Ectodermal cell (in vitro differentiated cells): ENCODE results near the gene ALPP.
"Not testable (repeated sequence)": the region's sequence is repeated elsewhere in the genome, so short reads cannot be mapped to it uniquely, and the experiment has no call there.

Source experiments
- H3K27ac ChIP-seq: 2 replicates; pipeline ENCODE4 v1.7.0; 2013; ENCODE audit warnings: mild to moderate bottlenecking, low read depth, low read length; ENCODE audit not compliant: insufficient read depth, poor library complexity, severe bottlenecking
- H3K27me3 ChIP-seq: 2 replicates; pipeline ENCODE4 v1.7.0; 2013; ENCODE audit warnings: mild to moderate bottlenecking, low read length; ENCODE audit not compliant: insufficient read depth, control insufficient read depth, poor library complexity, severe bottlenecking
- H3K36me3 ChIP-seq: one replicate; pipeline ENCODE4 v1.7.0; 2013; ENCODE audit warnings: low read length; ENCODE audit not compliant: control insufficient read depth, insufficient read depth
- H3K4me1 ChIP-seq: one replicate; pipeline ENCODE4 v1.7.0; 2013; ENCODE audit warnings: low read length; ENCODE audit not compliant: control insufficient read depth, insufficient read depth
- H3K4me3 ChIP-seq: 2 replicates; pipeline ENCODE4 v1.7.0; 2013; ENCODE audit warnings: low read depth, low read length, control low read depth; ENCODE audit not compliant: insufficient read depth
- H3K9me3 ChIP-seq: 2 replicates; pipeline ENCODE4 v1.7.0; 2013; ENCODE audit warnings: mild to moderate bottlenecking, low read length, moderate library complexity; ENCODE audit not compliant: control insufficient read depth
- WGBS, 2 experiments: methylation state at CpG; one replicate each; pipeline ENCODE4 v1.1.7; 2013; ENCODE audit warnings: missing lambda C conversion rate in 2 of 2; 5-methylcytosine and 5-hydroxymethylcytosine counted together

Gene ALPP

DNA sequence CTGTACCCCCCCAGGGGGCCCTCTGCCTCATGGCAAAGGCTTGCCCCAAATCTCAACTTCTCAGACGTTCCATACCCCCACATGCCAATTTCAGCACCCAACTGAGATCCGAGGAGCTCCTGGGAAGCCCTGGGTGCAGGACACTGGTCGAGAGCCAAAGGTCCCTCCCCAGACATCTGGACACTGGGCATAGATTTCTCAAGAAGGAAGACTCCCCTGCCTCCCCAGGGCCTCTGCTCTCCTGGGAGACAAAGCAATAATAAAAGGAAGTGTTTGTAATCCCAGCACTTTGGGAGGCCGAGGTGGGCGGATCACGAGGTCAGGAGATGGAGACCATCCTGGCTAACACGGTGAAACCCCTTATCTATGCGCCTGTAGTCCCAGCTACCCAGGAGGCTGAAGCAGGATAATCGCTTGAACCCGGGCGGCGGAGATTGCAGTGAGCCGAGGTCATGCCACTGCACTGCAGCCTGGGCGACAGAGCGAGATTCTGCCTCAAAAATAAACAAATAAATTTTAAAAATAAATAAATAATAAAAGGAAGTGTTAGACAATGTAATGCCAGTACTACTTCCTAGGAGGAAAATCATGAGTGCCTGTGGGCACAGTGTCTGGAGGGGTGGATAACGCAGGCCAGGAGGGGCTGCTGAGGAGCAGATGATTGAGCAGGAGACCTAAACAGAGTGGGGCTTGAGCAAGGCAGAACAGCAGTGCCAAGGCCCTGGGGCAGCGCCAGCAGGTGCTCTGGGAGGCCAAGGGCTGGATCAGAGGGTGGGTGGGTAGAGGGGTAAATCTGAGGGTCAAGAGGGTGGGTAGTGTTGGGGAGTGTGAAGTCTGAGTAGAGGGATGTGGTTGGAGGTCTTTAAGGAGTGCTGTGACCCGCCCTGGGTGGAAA is 4.0 kb downstream of the ALPP start:
- WGBS, 2 experiments = 86 to 88% methylated on average over 16 to 18 of the region's 18 CpGs
- no peak overlapping the region for H3K4me3 ChIP-seq
- no peaks in the 10 kb centered on the region for H3K36me3 ChIP-seq
- no peaks in the 10 kb centered on the region for H3K4me1 ChIP-seq
- no peaks in the 10 kb centered on the region for H3K9me3 ChIP-seq
- H3K27ac ChIP-seq = no peak overlapping the region
- peaks cover 48% of the 10 kb centered on the region for H3K27me3 ChIP-seq

GRCh38 chr2:232384466-232384865 is 5.9 kb downstream of the ALPP start:
- no peaks in the 10 kb centered on the region for H3K4me1 ChIP-seq
- H3K9me3 ChIP-seq = no peaks in the 10 kb centered on the region
- 89 to 95% methylated on average over 1 of the region's 1 CpG for WGBS, 2 experiments
- no peak overlapping the region for H3K27ac ChIP-seq
- no peak overlapping the region for H3K4me3 ChIP-seq
- peaks cover 67% of the 10 kb centered on the region for H3K27me3 ChIP-seq
- H3K36me3 ChIP-seq = no peaks in the 10 kb centered on the region

DNA sequence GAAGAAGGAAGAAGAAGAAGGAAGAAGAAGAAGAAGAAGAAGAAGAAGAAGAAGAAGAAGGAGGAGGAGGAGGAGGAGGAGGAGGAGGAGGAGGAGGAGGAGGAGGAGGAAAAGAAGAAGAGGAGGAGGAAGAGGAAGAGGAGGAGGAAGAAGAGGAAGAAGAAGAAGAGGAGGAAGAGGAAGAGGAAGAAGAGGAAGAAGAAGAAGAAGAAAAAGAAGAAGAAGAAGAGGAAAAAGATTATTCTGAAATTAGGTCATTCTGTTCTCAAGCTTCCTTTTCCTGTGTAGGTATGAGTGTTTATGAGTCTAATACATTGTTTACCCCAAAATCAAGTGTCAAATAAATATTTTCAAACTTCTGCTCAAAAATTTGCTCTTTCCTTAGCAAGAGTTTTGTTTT is 6.5 kb downstream of the ALPP start:
- not testable (repeated sequence) for H3K4me1 ChIP-seq, H3K27ac ChIP-seq, H3K4me3 ChIP-seq, H3K36me3 ChIP-seq, H3K9me3 ChIP-seq
- H3K27me3 ChIP-seq = peaks cover 72% of the 10 kb centered on the region

- Histone ChIP-seq H3K27ac (no peak overlapping the region), H3K4me3 (no peak overlapping the region), H3K4me1 (no peaks in the 10 kb centered on the region), H3K27me3 (peaks cover 81% of the 10 kb centered on the region), H3K9me3 (no peaks in the 10 kb centered on the region), H3K36me3 (no peaks in the 10 kb centered on the region)
- WGBS, 2 experiments = 38 to 39% methylated on average over 24 of the region's 24 CpGs
Measured at GRCh38 chr2:232385660-232386489, 7.3 kb downstream of the ALPP start.

GRCh38 chr2:232386490-232386739 is 7.9 kb downstream of the ALPP start:
- no peaks in the 10 kb centered on the region for H3K36me3 ChIP-seq
- no peak overlapping the region for H3K27ac ChIP-seq
- H3K9me3 ChIP-seq = no peaks in the 10 kb centered on the region
- H3K27me3 ChIP-seq = peaks cover 86% of the 10 kb centered on the region
- 2 to 4% methylated on average over 23 of the region's 23 CpGs for WGBS, 2 experiments
- H3K4me1 ChIP-seq = no peaks in the 10 kb centered on the region
- H3K4me3 ChIP-seq = peak overlapping the region; percentile 1

- H3K36me3 ChIP-seq = no peaks in the 10 kb centered on the region
- 3% methylated on average over 75 of the region's 75 CpGs for whole genome bisulfite sequencing, 2 experiments
- H3K4me1 ChIP-seq = no peaks in the 10 kb centered on the region
- H3K27ac ChIP-seq = no peak overlapping the region
- H3K4me3 ChIP-seq = peak overlapping the region; percentile 1
- H3K27me3 ChIP-seq = peaks cover 85% of the 10 kb centered on the region
- H3K9me3 ChIP-seq = no peaks in the 10 kb centered on the region
Measured at GRCh38 chr2:232386740-232387450, 8.3 kb downstream of the ALPP start.

GRCh38 chr2:232387451-232388171 is 9.1 kb downstream of the ALPP start:
- H3K4me1 ChIP-seq = no peaks in the 10 kb centered on the region
- H3K36me3 ChIP-seq = no peaks in the 10 kb centered on the region
- 3 to 4% methylated on average over 50 of the region's 50 CpGs for WGBS, 2 experiments
- peak overlapping the region; percentile 14 for H3K4me3 ChIP-seq
- peaks cover 80% of the 10 kb centered on the region for H3K27me3 ChIP-seq
- no peaks in the 10 kb centered on the region for H3K9me3 ChIP-seq
- no peak overlapping the region for H3K27ac ChIP-seq

DNA sequence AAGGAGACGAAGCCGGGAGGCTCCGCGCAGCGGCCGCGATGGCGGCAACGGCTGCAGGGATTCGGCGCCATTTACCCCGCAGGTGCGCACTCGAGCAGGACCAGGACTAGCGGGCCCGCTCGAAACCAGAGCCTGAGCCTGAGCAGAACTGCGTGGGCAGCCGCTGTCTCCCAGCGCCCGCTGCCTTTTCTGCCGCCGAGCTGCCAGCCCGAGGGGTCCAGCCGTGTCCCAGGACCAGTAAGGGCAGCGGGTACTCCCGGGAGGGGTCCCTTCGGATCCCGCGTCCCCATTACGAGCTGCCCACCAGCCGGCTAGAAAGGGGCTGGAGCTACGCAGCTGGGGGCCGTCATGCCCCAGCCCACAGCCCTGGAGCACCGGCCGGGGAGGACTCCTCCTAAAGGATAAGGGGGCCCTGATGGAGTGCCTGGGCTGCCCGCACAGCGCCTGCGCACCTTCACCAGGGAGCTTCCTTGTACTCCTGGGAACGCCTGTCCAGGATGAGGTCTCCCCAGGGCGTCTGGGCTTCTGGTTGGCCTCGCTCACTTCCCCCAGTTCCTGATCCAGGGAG is 9.9 kb downstream of the ALPP start:
- Histone ChIP-seq H3K4me3 (peak overlapping the region; percentile 31), H3K27me3 (peaks cover 76% of the 10 kb centered on the region), H3K4me1 (no peaks in the 10 kb centered on the region), H3K27ac (no peak overlapping the region), H3K9me3 (no peaks in the 10 kb centered on the region), H3K36me3 (no peaks in the 10 kb centered on the region)
- WGBS, 2 experiments = 6% methylated on average over 42 of the region's 42 CpGs

DNA sequence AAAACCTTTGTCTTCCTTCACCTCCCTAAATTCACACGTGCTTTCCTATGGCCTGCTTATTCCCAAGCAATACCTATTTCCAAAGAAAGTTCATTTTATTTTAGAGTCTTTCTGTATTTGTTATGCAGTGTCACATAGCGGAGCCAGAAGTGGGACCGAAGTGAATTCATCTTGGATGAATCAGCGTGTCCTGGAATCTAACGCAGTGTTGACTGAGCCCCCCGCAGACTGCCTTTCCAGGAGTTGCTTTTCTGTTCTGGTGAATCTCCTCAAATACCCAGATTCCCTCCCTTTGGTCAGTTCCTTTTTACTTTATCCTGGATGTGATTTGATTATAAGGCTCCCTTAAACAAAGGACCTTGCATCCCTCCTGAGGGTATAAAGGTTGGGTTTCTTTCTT is 10.8 kb downstream of the ALPP start:
- WGBS, 2 experiments = 36 to 46% methylated on average over 6 of the region's 6 CpGs
- H3K27ac ChIP-seq = no peak overlapping the region
- H3K36me3 ChIP-seq = no peaks in the 10 kb centered on the region
- no peak overlapping the region for H3K4me3 ChIP-seq
- H3K27me3 ChIP-seq = peaks cover 71% of the 10 kb centered on the region
- no peaks in the 10 kb centered on the region for H3K4me1 ChIP-seq
- no peaks in the 10 kb centered on the region for H3K9me3 ChIP-seq
